Thoracic aorta endothelial cell (primary cell): Measurements from ENCODE around the gene WFDC12. TPM values are rescaled to one million over a fixed set of nuclear protein-coding genes. Genes with fewer than 3 reads are reported as not detected.

Experiments
- total RNA-seq: library from RNA; depleted of rRNA; stranded (reverse); fragments of >200 nt; gene quantifications from 2 replicates; pipeline ENCODE4 v1.2.3, GENCODE V29; 2012

Gene WFDC12
- not detected in 2 replicates for total RNA-seq

DNA sequence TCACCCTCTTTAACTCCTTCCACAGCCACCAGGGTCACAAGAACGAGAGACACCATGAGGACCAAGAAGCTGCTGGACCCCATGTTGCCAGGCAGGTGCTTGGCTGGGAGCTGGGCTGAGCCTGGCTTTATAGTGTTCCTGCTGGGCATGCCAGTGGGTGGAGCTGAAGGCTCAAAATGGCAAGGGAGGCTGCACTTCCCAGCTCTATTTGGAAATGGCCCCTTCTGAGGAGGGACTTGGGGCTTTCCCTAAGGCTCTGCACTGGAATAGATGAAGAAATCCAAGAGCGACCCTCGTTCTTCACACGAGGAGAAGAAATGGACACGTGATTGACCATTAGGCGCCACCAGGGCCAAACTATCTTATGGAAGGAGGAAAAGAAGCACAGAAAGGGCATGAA lies at the start of gene WFDC12:
WFDC12 (minus strand) TSS at position 101 of the 400 bp plus-strand sequence; CDS start at position 83, 18 bp downstream.

DNA sequence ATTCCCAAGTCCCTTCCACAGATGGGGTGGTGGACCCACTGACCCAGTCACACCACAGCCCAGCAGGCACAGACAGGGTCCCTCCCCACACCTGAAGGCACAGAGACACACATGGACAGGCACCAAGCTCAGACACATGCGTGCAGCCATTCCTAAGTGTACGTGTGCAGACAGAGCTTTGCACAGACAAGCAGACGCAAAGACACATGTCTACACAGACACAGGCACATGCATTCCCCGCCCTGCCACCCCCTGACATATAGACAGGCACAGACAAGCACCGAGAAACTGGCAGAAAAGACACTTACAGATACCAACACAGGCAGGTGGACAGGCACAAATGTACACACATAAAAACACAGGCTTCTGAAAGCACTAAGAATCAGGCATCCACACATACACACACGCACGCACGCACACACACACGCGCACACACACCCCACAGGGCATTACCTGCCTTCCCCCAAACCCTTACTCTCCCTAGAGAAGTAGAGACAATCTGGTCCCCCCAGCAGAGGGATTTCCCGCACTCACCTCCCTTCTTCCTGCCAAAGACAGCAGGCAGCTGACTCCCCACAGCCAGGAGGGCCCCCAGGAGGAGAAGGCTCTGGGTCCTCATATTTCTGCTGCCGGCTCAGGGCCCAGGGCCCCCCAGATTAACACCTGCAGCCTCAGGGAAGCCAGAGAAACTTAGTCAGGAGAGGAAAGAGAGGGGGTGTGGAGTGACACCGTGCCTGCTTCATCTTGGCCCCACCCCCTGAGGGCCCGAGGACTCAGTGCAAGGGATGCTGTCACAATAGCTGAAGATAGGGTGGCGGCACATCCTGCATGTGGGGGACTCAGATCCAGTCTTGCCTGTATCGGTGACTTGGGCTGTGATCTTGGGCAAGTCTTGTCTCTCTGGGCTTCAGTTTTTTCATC lies 9.5 kb downstream of the WFDC12 start, which contains the start of gene WFDC5:
WFDC5 (minus strand) TSS at position 710 of the 921 bp plus-strand sequence; CDS start at position 619, 91 bp downstream.

DNA sequence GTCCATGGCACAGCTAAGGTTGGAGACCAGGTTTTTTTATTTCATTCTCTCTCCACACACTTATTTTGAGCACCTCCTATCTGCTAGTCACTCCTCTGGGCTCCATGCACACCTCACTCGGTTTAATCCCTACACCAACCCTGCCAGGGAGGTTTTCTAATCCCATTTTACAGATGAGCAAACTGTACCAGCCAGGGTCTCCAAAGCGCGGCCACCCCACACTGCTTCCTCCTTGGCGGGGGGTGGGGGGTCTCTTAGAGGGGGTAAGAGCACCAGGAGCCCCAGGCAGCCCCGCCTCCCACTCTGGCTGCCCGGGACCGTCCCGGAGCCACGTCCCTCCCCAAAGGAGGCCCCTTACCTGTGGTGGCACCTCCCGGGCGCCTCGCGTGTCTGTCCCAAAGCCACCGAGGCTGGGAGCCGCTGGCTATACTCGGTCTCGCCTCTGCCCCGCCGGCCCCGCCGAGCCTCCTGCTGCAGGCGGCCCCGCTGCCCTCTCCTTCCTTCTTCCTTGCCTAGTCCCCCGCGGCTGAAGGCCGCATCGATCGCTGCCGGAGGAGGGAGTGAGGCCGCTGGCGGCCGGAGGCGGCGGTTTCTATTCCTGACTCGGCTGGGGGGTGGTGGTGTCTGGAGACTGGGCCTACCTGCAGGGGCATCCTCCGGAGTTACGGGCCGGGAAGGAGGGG lies 23.6 kb downstream of the WFDC12 start, which contains the start of gene KCNS1:
KCNS1 (minus strand) TSS at position 565 of the 683 bp plus-strand sequence. CDS start 1,891 bp downstream, outside the sequence.

Other genes starting within 250 kb of the WFDC12 start
- gene YWHAB, start 238.8 kb downstream of the WFDC12 start, total RNA-seq = 223 and 244 TPM in 2 replicates
- 3.9 and 4.5 TPM in 2 replicates for gene PABPC1L, start 214.4 kb downstream of the WFDC12 start, total RNA-seq
- 35.8 and 48.3 TPM in 2 replicates for gene TOMM34, start 164.1 kb downstream of the WFDC12 start, total RNA-seq
- gene STK4, start 158.0 kb downstream of the WFDC12 start, total RNA-seq = 37.5 and 48.5 TPM in 2 replicates
- gene KCNS1, start 23.3 kb downstream of the WFDC12 start, total RNA-seq = 0.13 and 0.29 TPM in 2 replicates
- not detected in 2 replicates for gene WFDC5, start 9.3 kb downstream of the WFDC12 start, total RNA-seq
- not detected in 2 replicates for gene PI3, start 50.4 kb upstream of the WFDC12 start, total RNA-seq
- not detected in 2 replicates for gene SEMG1, start 82.6 kb upstream of the WFDC12 start, total RNA-seq
- gene SEMG2, start 96.9 kb upstream of the WFDC12 start, total RNA-seq = not detected in 2 replicates
- gene SLPI, start 130.1 kb upstream of the WFDC12 start, total RNA-seq = not detected in 2 replicates
- not detected in 2 replicates for gene RBPJL, start 182.4 kb upstream of the WFDC12 start, total RNA-seq
- gene MATN4, start 183.8 kb upstream of the WFDC12 start, total RNA-seq = not detected in 2 replicates
- 22.7 and 23.0 TPM in 2 replicates for gene SDC4, start 224.0 kb upstream of the WFDC12 start, total RNA-seq
- 19.3 and 22.3 TPM in 2 replicates for gene SYS1, start 238.7 kb upstream of the WFDC12 start, total RNA-seq